ENCODE results near the gene MYF6. TPM values are rescaled to one million over a fixed set of nuclear protein-coding genes. Genes with fewer than 3 reads are reported as not detected.
"Not testable (repeated sequence)": the region's sequence is repeated elsewhere in the genome, so short reads cannot be mapped to it uniquely, and the experiment has no call there.

MYF6 gene
- not detected in 2 replicates for total RNA-seq
- not detected in 2 replicates for polyA plus RNA-seq

DNA sequence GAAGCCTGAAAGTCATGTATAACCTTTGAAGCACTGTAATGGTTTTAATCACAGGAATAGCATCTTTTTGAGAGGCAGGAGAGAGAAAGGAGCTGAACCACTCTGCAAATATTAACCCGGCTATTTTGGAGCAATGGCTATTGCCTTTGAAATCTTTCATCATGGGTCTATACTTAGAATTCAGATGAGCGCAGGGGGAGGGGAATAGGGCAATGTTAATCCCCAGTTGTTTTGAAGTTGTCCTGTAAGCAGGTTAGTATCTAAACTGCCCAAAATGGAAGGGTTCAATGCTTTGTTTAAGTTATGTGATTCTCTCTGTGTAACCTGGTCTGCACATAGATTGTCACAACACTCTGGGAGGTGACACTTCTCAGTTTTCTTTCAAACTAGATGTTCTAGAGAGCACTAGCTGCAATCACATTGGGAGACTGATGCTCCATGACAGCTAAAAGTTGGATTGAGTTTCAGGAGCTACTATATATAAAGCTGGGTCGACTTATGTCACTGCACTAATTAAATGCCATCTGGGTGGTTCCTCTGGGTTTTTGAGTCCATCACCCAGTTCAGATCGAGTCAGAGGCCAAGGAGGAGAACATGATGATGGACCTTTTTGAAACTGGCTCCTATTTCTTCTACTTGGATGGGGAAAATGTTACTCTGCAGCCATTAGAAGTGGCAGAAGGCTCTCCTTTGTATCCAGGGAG lies at the start of gene MYF6:
Gene MYF6, plus strand, starts transcription at position 509 of the 704 bp plus-strand sequence. Its CDS starts 86 bp downstream, at position 595.
- peaks cover 73% of the 10 kb centered on the region for H3K27me3 ChIP-seq
- H3K27ac ChIP-seq: no peak within 1 kb of the TSS

DNA sequence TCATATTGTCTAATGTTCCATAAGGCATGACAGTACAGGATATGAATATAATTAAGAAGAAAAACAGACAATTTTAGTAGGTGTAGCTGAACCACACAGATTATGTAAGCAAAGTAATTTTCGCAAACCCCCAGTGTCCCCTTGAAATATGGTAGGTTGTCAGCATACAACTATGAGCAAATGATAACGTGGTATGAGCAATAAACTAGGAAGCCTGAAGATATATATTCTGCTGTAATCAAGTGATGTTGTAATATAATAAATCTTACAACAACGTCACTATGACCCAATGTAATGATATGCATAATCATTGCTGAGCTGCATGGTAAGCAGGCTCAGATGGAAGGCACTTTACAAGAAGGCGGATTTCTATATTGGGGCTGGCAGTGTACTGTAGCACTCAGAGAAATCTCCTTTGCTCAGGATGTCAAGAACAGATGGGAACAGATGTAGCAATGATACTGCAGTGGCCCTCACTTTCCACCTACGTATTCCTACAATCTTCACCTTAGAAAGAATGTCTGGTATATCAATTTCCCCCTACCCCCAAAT lies 47.8 kb upstream of the MYF6 start:
- Histone ChIP-seq H3K4me3 (no peak overlapping the region), H3K9me3 (ENCODE audit: low read depth) (no peaks in the 10 kb centered on the region), H3K27me3 (no peaks in the 10 kb centered on the region), H3K27ac (no peak overlapping the region), H3K4me1 (ENCODE audit: low read depth) (no peaks in the 10 kb centered on the region), H3K36me3 (no peaks in the 10 kb centered on the region)
- DNase-seq (ENCODE audit: low read depth in 1 of 2, low spot score in 1 of 2): peak in 1 of 2 donors; percentile 11
- TF ChIP-seq, protein P1, sequence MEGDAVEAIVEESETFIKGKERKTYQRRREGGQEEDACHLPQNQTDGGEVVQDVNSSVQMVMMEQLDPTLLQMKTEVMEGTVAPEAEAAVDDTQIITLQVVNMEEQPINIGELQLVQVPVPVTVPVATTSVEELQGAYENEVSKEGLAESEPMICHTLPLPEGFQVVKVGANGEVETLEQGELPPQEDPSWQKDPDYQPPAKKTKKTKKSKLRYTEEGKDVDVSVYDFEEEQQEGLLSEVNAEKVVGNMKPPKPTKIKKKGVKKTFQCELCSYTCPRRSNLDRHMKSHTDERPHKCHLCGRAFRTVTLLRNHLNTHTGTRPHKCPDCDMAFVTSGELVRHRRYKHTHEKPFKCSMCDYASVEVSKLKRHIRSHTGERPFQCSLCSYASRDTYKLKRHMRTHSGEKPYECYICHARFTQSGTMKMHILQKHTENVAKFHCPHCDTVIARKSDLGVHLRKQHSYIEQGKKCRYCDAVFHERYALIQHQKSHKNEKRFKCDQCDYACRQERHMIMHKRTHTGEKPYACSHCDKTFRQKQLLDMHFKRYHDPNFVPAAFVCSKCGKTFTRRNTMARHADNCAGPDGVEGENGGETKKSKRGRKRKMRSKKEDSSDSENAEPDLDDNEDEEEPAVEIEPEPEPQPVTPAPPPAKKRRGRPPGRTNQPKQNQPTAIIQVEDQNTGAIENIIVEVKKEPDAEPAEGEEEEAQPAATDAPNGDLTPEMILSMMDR (IDR thresholded peaks at IDR 0.05; ENCODE audit: low read depth, low read length): no peak

More for the DNA sequence above, at the start of gene MYF6:
- Histone ChIP-seq H3K4me1 (ENCODE audit: low read depth) (peaks cover 10% of the 10 kb centered on the region), H3K36me3 (no peaks in the 10 kb centered on the region), H3K9me3 (ENCODE audit: low read depth) (no peaks in the 10 kb centered on the region), H3K4me3 (peak within 1 kb of the TSS; percentile 26)
- TF ChIP-seq, protein P1 (IDR thresholded peaks at IDR 0.05; ENCODE audit: low read depth, low read length): no peak
- DNase-seq (ENCODE audit: low read depth in 1 of 2, low spot score in 1 of 2): no peak

DNA sequence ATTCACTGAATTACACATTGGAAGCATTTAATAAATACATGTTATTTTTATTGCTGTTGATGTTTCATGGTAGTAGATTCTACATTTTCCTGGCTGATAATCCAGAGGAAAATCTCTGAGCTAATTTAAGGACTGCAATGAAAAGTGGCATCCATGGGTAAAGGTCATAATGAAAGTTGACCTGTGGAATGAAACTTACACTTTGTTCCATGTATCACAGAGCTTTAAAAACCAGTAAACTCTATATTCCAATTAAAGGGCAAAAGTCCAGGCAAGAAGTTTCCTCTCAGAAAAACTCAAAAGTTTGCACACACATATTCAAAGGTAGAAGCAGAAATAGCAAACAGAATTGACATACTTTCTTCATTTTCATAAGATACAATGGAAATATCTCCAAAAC lies 44.8 kb upstream of the MYF6 start:
- Histone ChIP-seq H3K9me3 (ENCODE audit: low read depth) (no peaks in the 10 kb centered on the region), H3K27ac (no peak overlapping the region), H3K4me1 (ENCODE audit: low read depth) (no peaks in the 10 kb centered on the region), H3K27me3 (no peaks in the 10 kb centered on the region), H3K4me3 (no peak overlapping the region), H3K36me3 (no peaks in the 10 kb centered on the region)
- TF ChIP-seq, protein P1 (IDR thresholded peaks at IDR 0.05; ENCODE audit: low read depth, low read length): no peak
- DNase-seq (ENCODE audit: low read depth in 1 of 2, low spot score in 1 of 2): no peak

DNA sequence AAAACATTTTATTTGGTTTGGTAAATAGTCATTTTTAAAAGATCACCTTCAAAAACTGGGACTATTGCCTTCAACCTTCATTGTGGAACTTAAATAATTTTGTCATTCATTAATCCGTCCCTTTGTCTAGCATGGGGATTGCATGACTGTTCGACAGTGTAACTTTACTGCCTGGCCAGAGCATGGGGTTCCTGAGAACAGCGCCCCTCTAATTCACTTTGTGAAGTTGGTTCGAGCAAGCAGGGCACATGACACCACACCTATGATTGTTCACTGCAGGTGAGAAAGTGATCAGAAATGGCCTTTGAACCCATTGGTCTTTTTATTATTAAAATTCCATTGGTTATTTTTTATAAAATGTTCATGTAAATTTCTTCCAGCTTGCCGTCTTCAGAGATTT lies 37.2 kb upstream of the MYF6 start:
- H3K4me1 ChIP-seq (ENCODE audit: low read depth): no peaks in the 10 kb centered on the region
- no peaks in the 10 kb centered on the region for H3K27me3 ChIP-seq
- no peak overlapping the region for H3K27ac ChIP-seq
- H3K9me3 ChIP-seq (ENCODE audit: low read depth): no peaks in the 10 kb centered on the region
- TF ChIP-seq, protein P1 (IDR thresholded peaks at IDR 0.05; ENCODE audit: low read depth, low read length): no peak
- DNase-seq (ENCODE audit: low read depth in 1 of 2, low spot score in 1 of 2): no peak
- no peak overlapping the region for H3K4me3 ChIP-seq
- no peaks in the 10 kb centered on the region for H3K36me3 ChIP-seq

DNA sequence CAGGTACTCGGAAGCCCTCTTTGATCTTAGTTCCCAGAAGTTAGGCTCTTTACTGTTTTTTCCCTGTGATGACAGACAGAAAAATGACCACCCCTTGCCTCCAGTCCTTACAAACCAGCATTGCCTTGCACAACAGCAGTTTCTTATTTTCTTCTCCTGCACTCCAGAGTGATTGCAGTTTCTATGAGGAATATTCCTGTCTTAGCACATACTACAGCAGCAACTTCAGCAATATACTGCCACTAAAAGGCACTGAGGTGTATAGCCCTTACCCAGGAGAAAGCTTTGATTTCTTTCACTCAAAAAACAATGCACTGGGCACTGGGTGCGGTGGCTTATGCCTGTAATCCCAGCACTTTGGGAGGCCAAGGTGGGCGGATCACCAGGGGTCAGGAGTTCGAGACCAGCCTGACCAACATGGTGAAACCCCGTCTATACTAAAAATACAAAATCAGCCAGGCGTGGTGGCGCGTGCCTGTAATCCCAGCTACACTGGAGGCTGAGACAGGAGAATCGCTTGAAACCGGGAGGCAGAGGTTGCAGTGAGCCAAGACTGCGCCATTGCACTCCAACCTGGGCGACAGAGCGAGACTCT lies 31.3 kb upstream of the MYF6 start:
- not testable (repeated sequence) for H3K36me3 ChIP-seq; H3K27ac ChIP-seq; H3K4me1 ChIP-seq (ENCODE audit: low read depth); H3K4me3 ChIP-seq; H3K9me3 ChIP-seq (ENCODE audit: low read depth); H3K27me3 ChIP-seq
- peak in 1 of 2 donors; percentile 20 for DNase-seq (ENCODE audit: low read depth in 1 of 2, low spot score in 1 of 2)

DNA sequence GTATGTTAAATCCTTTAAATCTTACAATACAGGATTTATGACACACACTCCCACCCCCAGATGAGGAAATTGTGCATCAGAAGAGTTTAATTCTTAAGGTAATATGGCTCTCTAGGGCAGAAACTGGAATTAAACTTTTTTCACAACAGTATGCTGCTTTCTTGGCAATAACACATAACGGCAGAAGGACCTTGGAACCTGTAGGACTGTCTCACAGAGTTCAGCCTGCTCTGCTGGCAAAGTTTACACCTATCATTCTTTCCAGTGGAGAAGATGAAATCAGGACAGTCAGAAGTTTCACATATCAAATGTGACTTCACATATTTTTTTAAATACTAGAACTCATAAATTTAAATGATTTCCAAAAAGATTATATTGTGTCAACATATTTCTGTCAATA lies 30.6 kb upstream of the MYF6 start:
- Histone ChIP-seq H3K27ac (no peak overlapping the region), H3K27me3 (no peaks in the 10 kb centered on the region), H3K4me3 (no peak overlapping the region), H3K36me3 (no peaks in the 10 kb centered on the region), H3K9me3 (ENCODE audit: low read depth) (no peaks in the 10 kb centered on the region), H3K4me1 (ENCODE audit: low read depth) (no peaks in the 10 kb centered on the region)
- TF ChIP-seq, protein P1 (IDR thresholded peaks at IDR 0.05; ENCODE audit: low read depth, low read length): no peak
- DNase-seq (ENCODE audit: low read depth in 1 of 2, low spot score in 1 of 2): no peak
